ENCODE data around the gene PCGF3.
A peak's percentile ranks its signal among the peaks of the same experiment; 100 is the strongest.
"Not testable (repeated sequence)": the region's sequence is repeated elsewhere in the genome, so short reads cannot be mapped to it uniquely, and the experiment has no call there.

PCGF3 gene

GRCh38 chr4:685679-686412, 19.8 kb upstream of the PCGF3 start:
- WGBS = 95% methylated on average over 37 of the region's 37 CpGs
- no peaks in the 10 kb centered on the region for H3K27me3 ChIP-seq (ENCODE audit: insufficient read depth, low read length)
- H3K27ac ChIP-seq (ENCODE audit: low read depth, low read length) = no peak overlapping the region
- no peak overlapping the region for H3K9ac ChIP-seq (ENCODE audit: low read depth, low read length)
- H3K36me3 ChIP-seq (ENCODE audit: insufficient read depth, low read length) = no peaks in the 10 kb centered on the region
- no peaks in the 10 kb centered on the region for H3K9me3 ChIP-seq (ENCODE audit: insufficient read depth, low read depth, low read length)
- H3K4me1 ChIP-seq (ENCODE audit: insufficient read depth, low read length) = peaks cover 9% of the 10 kb centered on the region
- H3K4me3 ChIP-seq (ENCODE audit: low read length) = no peak overlapping the region

- no peak overlapping the region for H3K4me3 ChIP-seq (ENCODE audit: low read length)
- peaks cover 9% of the 10 kb centered on the region for H3K4me1 ChIP-seq (ENCODE audit: insufficient read depth, low read length)
- H3K36me3 ChIP-seq (ENCODE audit: insufficient read depth, low read length) = no peaks in the 10 kb centered on the region
- no peak overlapping the region for H3K27ac ChIP-seq (ENCODE audit: low read depth, low read length)
- no peaks in the 10 kb centered on the region for H3K9me3 ChIP-seq (ENCODE audit: insufficient read depth, low read depth, low read length)
- H3K27me3 ChIP-seq (ENCODE audit: insufficient read depth, low read length) = no peaks in the 10 kb centered on the region
- H3K9ac ChIP-seq (ENCODE audit: low read depth, low read length) = no peak overlapping the region
- WGBS = 93% methylated on average over 31 of the region's 31 CpGs
Measured at GRCh38 chr4:686413-687040, 19.1 kb upstream of the PCGF3 start.

GRCh38 chr4:687048-687970, 18.3 kb upstream of the PCGF3 start:
- 82% methylated on average over 38 of the region's 38 CpGs for WGBS
- no peak overlapping the region for H3K27ac ChIP-seq (ENCODE audit: low read depth, low read length)
- no peak overlapping the region for H3K9ac ChIP-seq (ENCODE audit: low read depth, low read length)
- H3K4me3 ChIP-seq (ENCODE audit: low read length) = no peak overlapping the region
- H3K36me3 ChIP-seq (ENCODE audit: insufficient read depth, low read length) = no peaks in the 10 kb centered on the region
- H3K27me3 ChIP-seq (ENCODE audit: insufficient read depth, low read length) = no peaks in the 10 kb centered on the region
- H3K9me3 ChIP-seq (ENCODE audit: insufficient read depth, low read depth, low read length) = no peaks in the 10 kb centered on the region
- H3K4me1 ChIP-seq (ENCODE audit: insufficient read depth, low read length) = peaks cover 9% of the 10 kb centered on the region

- 63% methylated on average over 26 of the region's 26 CpGs for WGBS
- peaks cover 11% of the 10 kb centered on the region for H3K4me1 ChIP-seq (ENCODE audit: insufficient read depth, low read length)
- H3K27me3 ChIP-seq (ENCODE audit: insufficient read depth, low read length) = no peaks in the 10 kb centered on the region
- peak overlapping the region; percentile 67; the same call in 1 of the 2 replicates for H3K9ac ChIP-seq (ENCODE audit: low read depth, low read length)
- no peaks in the 10 kb centered on the region for H3K9me3 ChIP-seq (ENCODE audit: insufficient read depth, low read depth, low read length)
- H3K27ac ChIP-seq (ENCODE audit: low read depth, low read length) = no peak overlapping the region
- no peaks in the 10 kb centered on the region for H3K36me3 ChIP-seq (ENCODE audit: insufficient read depth, low read length)
- peak overlapping the region; percentile 60 for H3K4me3 ChIP-seq (ENCODE audit: low read length)
Measured at GRCh38 chr4:687971-688853, 17.4 kb upstream of the PCGF3 start.

GRCh38 chr4:688854-689681, 16.6 kb upstream of the PCGF3 start, which contains the start of gene SLC49A3:
Gene SLC49A3 (minus strand): TSS chr4:689151. CDS start chr4:689127, 24 bp downstream.
- Histone ChIP-seq H3K4me1 (ENCODE audit: insufficient read depth, low read length) (peaks cover 9% of the 10 kb centered on the region; the same call in 1 of the 2 replicates), H3K9ac (ENCODE audit: low read depth, low read length) (peak within 1 kb of the TSS; percentile 67), H3K27ac (ENCODE audit: low read depth, low read length) (0 out of 2 replicates have a peak within 1 kb of the TSS, but pooled peaks have one; percentile 28), H3K27me3 (ENCODE audit: insufficient read depth, low read length) (no peaks in the 10 kb centered on the region; the same call in 1 of the 2 replicates), H3K36me3 (ENCODE audit: insufficient read depth, low read length) (no peaks in the 10 kb centered on the region), H3K9me3 (ENCODE audit: insufficient read depth, low read depth, low read length) (no peaks in the 10 kb centered on the region), H3K4me3 (ENCODE audit: low read length) (peak within 1 kb of the TSS; percentile 60)
- WGBS = 5% methylated on average over 59 of the region's 59 CpGs

- Histone ChIP-seq H3K36me3 (ENCODE audit: insufficient read depth, low read length) (no peaks in the 10 kb centered on the region), H3K27me3 (ENCODE audit: insufficient read depth, low read length) (no peaks in the 10 kb centered on the region; the same call in 1 of the 2 replicates), H3K9me3 (ENCODE audit: insufficient read depth, low read depth, low read length) (no peaks in the 10 kb centered on the region), H3K4me3 (ENCODE audit: low read length) (peak overlapping the region; percentile 60), H3K9ac (ENCODE audit: low read depth, low read length) (peak overlapping the region; percentile 67; the same call in 1 of the 2 replicates), H3K27ac (ENCODE audit: low read depth, low read length) (0 out of 2 replicates have a peak overlapping the region, but pooled peaks have one; percentile 28), H3K4me1 (ENCODE audit: insufficient read depth, low read length) (peaks cover 9% of the 10 kb centered on the region; the same call in 1 of the 2 replicates)
- WGBS = 79% methylated on average over 8 of the region's 8 CpGs
Measured at GRCh38 chr4:689723-690122, 15.9 kb upstream of the PCGF3 start.

GRCh38 chr4:692771-693554, 12.7 kb upstream of the PCGF3 start:
- Histone ChIP-seq H3K4me1 (ENCODE audit: insufficient read depth, low read length) (peaks cover 9% of the 10 kb centered on the region; the same call in 1 of the 2 replicates), H3K4me3 (ENCODE audit: low read length) (no peak overlapping the region), H3K36me3 (ENCODE audit: insufficient read depth, low read length) (no peaks in the 10 kb centered on the region), H3K27ac (ENCODE audit: low read depth, low read length) (no peak overlapping the region), H3K9me3 (ENCODE audit: insufficient read depth, low read depth, low read length) (no peaks in the 10 kb centered on the region), H3K27me3 (ENCODE audit: insufficient read depth, low read length) (no peaks in the 10 kb centered on the region; the same call in 1 of the 2 replicates), H3K9ac (ENCODE audit: low read depth, low read length) (no peak overlapping the region)
- WGBS = 82% methylated on average over 32 of the region's 32 CpGs

GRCh38 chr4:694341-694940, 11.2 kb upstream of the PCGF3 start:
- H3K9me3 ChIP-seq (ENCODE audit: insufficient read depth, low read depth, low read length); H3K4me3 ChIP-seq (ENCODE audit: low read length); H3K9ac ChIP-seq (ENCODE audit: low read depth, low read length); H3K4me1 ChIP-seq (ENCODE audit: insufficient read depth, low read length); H3K36me3 ChIP-seq (ENCODE audit: insufficient read depth, low read length); H3K27ac ChIP-seq (ENCODE audit: low read depth, low read length); H3K27me3 ChIP-seq (ENCODE audit: insufficient read depth, low read length): not testable (repeated sequence)
- 91% methylated on average over 12 of the region's 12 CpGs for WGBS
